ENCODE results near the gene LRRC15.

Gene LRRC15

DNA sequence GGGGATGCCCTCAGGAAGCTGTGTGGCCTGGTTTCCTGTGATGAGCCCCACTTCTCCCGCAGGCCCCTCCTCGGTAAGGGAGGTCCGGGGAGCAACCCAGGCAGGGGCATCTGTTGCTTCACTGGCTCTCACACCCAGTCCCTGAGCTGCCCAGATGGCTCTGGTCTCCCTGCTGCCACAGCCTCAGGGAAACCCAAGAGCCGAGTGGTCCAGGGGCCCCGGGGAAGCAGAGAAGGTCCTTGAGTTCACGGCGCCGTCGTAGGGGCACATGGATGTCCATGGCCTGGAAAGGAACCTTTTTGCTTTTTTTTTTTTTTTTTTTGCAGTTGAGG, 13.3 kb upstream of the LRRC15 start:
- no peak for TF ChIP-seq FOXM1 (IDR thresholded peaks at IDR 0.05; ENCODE audit: borderline replicate concordance)
- TF ChIP-seq SUZ12 (IDR thresholded peaks at IDR 0.05): no peak
- no peak for TF ChIP-seq NFRKB (IDR thresholded peaks at IDR 0.05)
- no peak for TF ChIP-seq ARNT (IDR thresholded peaks at IDR 0.05)
- no peak for TF ChIP-seq HDGF (IDR thresholded peaks at IDR 0.05; ENCODE audit: borderline replicate concordance)
- TF ChIP-seq L3MBTL2 (conservative IDR thresholded peaks at IDR 0.05): no peak
- no peak for TF ChIP-seq LEF1 (IDR thresholded peaks at IDR 0.05; ENCODE audit: borderline replicate concordance)
- no peak for TF ChIP-seq CTBP1 (IDR thresholded peaks at IDR 0.05; ENCODE audit: borderline replicate concordance)
- TF ChIP-seq, protein P1, sequence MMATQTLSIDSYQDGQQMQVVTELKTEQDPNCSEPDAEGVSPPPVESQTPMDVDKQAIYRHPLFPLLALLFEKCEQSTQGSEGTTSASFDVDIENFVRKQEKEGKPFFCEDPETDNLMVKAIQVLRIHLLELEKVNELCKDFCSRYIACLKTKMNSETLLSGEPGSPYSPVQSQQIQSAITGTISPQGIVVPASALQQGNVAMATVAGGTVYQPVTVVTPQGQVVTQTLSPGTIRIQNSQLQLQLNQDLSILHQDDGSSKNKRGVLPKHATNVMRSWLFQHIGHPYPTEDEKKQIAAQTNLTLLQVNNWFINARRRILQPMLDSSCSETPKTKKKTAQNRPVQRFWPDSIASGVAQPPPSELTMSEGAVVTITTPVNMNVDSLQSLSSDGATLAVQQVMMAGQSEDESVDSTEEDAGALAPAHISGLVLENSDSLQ (IDR thresholded peaks at IDR 0.05): no peak
- TF ChIP-seq FOXA1 (IDR thresholded peaks at IDR 0.05): no peak
- TF ChIP-seq ELF4 (IDR thresholded peaks at IDR 0.05): no peak
- TF ChIP-seq SP1 (IDR thresholded peaks at IDR 0.05): no peak
- CTCF ChIA-PET: no interaction called here
- POLR2A ChIA-PET: no interaction called here
- no peak for DNase-seq (ENCODE audit: extremely low spot score)

DNA sequence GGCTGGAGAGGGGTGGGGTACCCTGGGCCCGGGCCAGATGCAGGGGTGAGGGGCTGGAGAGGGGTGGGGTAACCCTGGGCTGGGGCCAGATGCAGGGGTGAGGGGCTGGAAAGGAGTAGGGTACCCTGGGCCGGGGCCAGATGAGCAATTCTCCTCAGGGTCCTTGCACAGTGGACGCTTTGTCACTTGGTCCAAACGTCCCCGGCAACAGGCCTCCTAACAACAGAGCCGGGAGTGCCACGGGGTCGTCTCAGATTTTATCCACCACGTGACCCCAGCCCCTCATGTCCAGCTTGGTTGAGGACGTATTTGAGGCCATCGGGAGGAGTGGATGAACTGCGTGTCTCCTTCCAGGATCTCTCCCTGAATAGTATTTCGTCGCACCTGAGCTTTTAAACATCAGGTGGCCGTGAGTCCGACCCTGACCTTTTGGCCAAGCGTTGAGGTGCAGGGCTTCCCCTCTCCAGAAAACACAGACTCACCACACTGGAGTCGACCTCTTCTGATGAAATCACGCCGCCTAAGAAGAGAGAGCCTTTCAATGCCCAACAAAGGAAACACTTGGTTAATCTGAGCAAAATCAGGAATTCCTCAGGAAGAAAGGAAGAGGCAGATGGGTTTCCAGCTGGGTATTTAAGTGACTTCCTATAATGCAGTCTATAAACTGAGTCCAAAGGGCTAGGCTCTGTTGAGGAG, 12.8 kb upstream of the LRRC15 start:
- TF ChIP-seq FOXA1 (IDR thresholded peaks at IDR 0.05) (no peak), SUZ12 (IDR thresholded peaks at IDR 0.05) (no peak), ELF4 (IDR thresholded peaks at IDR 0.05) (no peak), FOXM1 (IDR thresholded peaks at IDR 0.05; ENCODE audit: borderline replicate concordance) (no peak), NFRKB (IDR thresholded peaks at IDR 0.05) (no peak), SP1 (IDR thresholded peaks at IDR 0.05) (no peak), L3MBTL2 (conservative IDR thresholded peaks at IDR 0.05) (no peak), FOXK2 (IDR thresholded peaks at IDR 0.05) (no peak), BHLHE40 (IDR thresholded peaks at IDR 0.05; ENCODE audit: borderline replicate concordance) (no peak), LEF1 (IDR thresholded peaks at IDR 0.05; ENCODE audit: borderline replicate concordance) (no peak), TARDBP (IDR thresholded peaks at IDR 0.05) (no peak), CTBP1 (IDR thresholded peaks at IDR 0.05; ENCODE audit: borderline replicate concordance) (no peak), ARNT (IDR thresholded peaks at IDR 0.05) (no peak), HDGF (IDR thresholded peaks at IDR 0.05; ENCODE audit: borderline replicate concordance) (no peak), ZNF384 (IDR thresholded peaks at IDR 0.05) (no peak)
- TF ChIP-seq, protein P1 (IDR thresholded peaks at IDR 0.05): no peak
- CTCF ChIA-PET: no interaction called here
- no peak for DNase-seq (ENCODE audit: extremely low spot score)
- POLR2A ChIA-PET: no interaction called here

DNA sequence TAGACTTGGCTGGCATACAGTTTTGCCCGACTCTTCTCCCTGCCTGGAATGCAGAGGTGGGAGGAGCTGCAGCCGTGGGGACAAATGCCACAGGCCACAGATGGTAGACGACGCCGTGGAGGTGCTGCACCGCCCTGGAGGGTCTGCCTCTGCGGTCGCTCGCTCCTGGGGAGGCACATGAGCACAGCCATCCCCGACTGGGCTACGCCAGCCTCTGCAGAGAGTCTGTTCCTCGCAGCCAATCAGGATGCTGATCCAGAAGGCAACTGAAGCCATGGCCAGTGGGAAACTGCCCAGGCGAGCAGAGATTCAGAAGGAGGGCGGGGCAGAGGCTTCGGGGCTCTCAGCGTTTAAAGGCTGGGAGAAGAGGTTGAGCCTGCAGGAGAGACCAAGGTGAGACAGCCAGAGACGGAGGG, 11.9 kb upstream of the LRRC15 start:
- CTCF ChIA-PET: no interaction called here
- POLR2A ChIA-PET: no interaction called here
- no peak for DNase-seq (ENCODE audit: extremely low spot score)
- TF ChIP-seq TARDBP (IDR thresholded peaks at IDR 0.05) (no peak), L3MBTL2 (conservative IDR thresholded peaks at IDR 0.05) (no peak), ARNT (IDR thresholded peaks at IDR 0.05) (no peak), CTBP1 (IDR thresholded peaks at IDR 0.05; ENCODE audit: borderline replicate concordance) (no peak), HDGF (IDR thresholded peaks at IDR 0.05; ENCODE audit: borderline replicate concordance) (no peak), FOXM1 (IDR thresholded peaks at IDR 0.05; ENCODE audit: borderline replicate concordance) (no peak), ZNF384 (IDR thresholded peaks at IDR 0.05) (no peak), NFRKB (IDR thresholded peaks at IDR 0.05) (no peak), FOXK2 (IDR thresholded peaks at IDR 0.05) (no peak), BHLHE40 (IDR thresholded peaks at IDR 0.05; ENCODE audit: borderline replicate concordance) (no peak), LEF1 (IDR thresholded peaks at IDR 0.05; ENCODE audit: borderline replicate concordance) (no peak)
- TF ChIP-seq, protein P1 (IDR thresholded peaks at IDR 0.05): no peak

DNA sequence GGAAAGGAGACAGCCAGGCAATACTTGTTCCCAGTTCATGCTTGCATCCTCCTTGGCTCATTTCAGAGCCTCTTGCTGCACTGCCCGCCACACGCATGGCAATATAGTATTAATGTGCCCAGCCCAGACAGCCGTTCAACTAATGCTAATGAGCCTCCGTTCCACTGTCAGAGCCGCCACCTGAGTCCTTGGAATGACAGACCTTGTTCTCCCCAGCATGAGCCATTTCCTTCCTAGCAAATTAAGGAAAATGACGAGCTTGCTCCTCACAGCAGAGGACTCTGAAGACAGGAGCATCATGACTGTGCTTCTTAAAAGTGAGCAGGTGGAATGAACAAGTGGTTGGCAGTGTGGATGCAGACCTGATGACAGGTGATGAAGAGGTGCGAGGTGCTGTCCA, 10.8 kb upstream of the LRRC15 start:
- TF ChIP-seq FOXA1 (IDR thresholded peaks at IDR 0.05) (no peak), ELF4 (IDR thresholded peaks at IDR 0.05) (no peak), SP1 (IDR thresholded peaks at IDR 0.05) (no peak), FOXM1 (IDR thresholded peaks at IDR 0.05; ENCODE audit: borderline replicate concordance) (no peak), FOXK2 (IDR thresholded peaks at IDR 0.05) (no peak)
- no peak for DNase-seq (ENCODE audit: extremely low spot score)
- ChIA-PET CTCF (no interaction called here), POLR2A (no interaction called here)

DNA sequence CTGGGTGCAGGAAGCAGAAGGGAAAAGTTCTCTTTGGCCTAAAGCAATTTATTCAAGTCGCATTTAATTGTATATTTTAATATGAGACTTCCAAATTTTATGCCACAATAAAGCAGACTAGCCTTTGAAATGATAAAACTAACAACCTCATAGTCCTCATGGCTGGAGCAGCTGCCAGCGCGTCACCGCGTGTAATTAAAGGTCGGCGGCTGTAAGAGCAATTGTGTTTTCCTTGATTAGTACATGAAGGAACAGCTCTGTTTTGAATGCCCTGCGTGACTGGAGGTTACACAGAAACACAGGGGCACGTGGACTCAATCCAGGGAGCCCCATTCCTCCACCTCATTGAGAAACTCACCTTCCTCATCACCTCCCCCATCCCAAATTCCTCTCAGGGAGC, 10.1 kb upstream of the LRRC15 start:
- TF ChIP-seq FOXM1 (IDR thresholded peaks at IDR 0.05; ENCODE audit: borderline replicate concordance): no peak
- no peak for TF ChIP-seq ARNT (IDR thresholded peaks at IDR 0.05)
- TF ChIP-seq BHLHE40 (IDR thresholded peaks at IDR 0.05; ENCODE audit: borderline replicate concordance): no peak
- no peak for TF ChIP-seq LEF1 (IDR thresholded peaks at IDR 0.05; ENCODE audit: borderline replicate concordance)
- TF ChIP-seq FOXA1 (IDR thresholded peaks at IDR 0.05): no peak
- no peak for TF ChIP-seq ELF4 (IDR thresholded peaks at IDR 0.05)
- no peak for TF ChIP-seq CTBP1 (IDR thresholded peaks at IDR 0.05; ENCODE audit: borderline replicate concordance)
- no peak for TF ChIP-seq SP1 (IDR thresholded peaks at IDR 0.05)
- no peak for TF ChIP-seq FOXK2 (IDR thresholded peaks at IDR 0.05)
- CTCF ChIA-PET: no interaction called here
- POLR2A ChIA-PET: no interaction called here
- no peak for DNase-seq (ENCODE audit: extremely low spot score)

DNA sequence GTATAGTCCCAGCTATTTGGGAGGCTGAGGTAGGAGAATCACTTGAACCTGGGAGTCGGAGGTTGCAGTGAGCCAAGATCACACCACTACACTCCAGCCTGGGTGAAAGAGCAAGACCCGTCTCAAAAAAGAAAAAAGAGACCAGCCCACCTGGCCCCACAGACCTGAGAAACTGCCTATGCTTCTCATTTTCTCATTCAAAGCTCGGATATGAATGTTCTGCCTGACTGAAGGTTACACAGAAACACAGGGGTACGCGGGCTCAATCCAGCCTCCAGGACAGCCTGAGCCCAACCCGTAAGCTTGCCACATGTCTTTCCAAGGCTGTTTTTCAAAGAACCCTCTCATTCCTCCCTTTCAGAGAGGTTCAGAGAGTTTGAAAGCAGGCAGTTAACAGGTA, 9.7 kb upstream of the LRRC15 start:
- TF ChIP-seq LEF1 (IDR thresholded peaks at IDR 0.05; ENCODE audit: borderline replicate concordance) (no peak), ZNF384 (IDR thresholded peaks at IDR 0.05) (no peak), CTBP1 (IDR thresholded peaks at IDR 0.05; ENCODE audit: borderline replicate concordance) (no peak), ARNT (IDR thresholded peaks at IDR 0.05) (no peak), L3MBTL2 (conservative IDR thresholded peaks at IDR 0.05) (no peak), FOXK2 (IDR thresholded peaks at IDR 0.05) (no peak)
- POLR2A ChIA-PET: no interaction called here
- DNase-seq (ENCODE audit: extremely low spot score): no peak
- CTCF ChIA-PET: no interaction called here

Data from HEK293T (cell line).